Trophoblast cell (in vitro differentiated cells and primary cell): ENCODE data around the gene SF3A2.

Source experiments
- DNase-seq, 2 donors: peaks; one replicate each; pipeline ENCODE4 v3.0.0-alpha.2; 2016
- H2AFZ ChIP-seq: 2 replicates; pipeline ENCODE4 v1.6.1; 2013; ENCODE audit warnings: low read length, moderate library complexity, mild to moderate bottlenecking; ENCODE audit not compliant: insufficient read depth, poor library complexity
- H2AK5ac ChIP-seq: 2 replicates; pipeline ENCODE4 v1.6.1; 2013; ENCODE audit warnings: mild to moderate bottlenecking, low read length
- H2BK120ac ChIP-seq: 2 replicates; pipeline ENCODE4 v1.6.1; 2013; ENCODE audit warnings: low read length, mild to moderate bottlenecking, moderate library complexity; ENCODE audit not compliant: insufficient read depth, poor library complexity
- H2BK12ac ChIP-seq: 2 replicates; pipeline ENCODE4 v1.6.1; 2013; ENCODE audit warnings: mild to moderate bottlenecking, low read length, moderate library complexity
- H2BK5ac ChIP-seq: 2 replicates; pipeline ENCODE4 v1.6.1; 2013; ENCODE audit warnings: low read length, low read depth, moderate library complexity, mild to moderate bottlenecking; ENCODE audit not compliant: poor library complexity
- H3K14ac ChIP-seq: 2 replicates; pipeline ENCODE4 v1.6.1; 2013; ENCODE audit warnings: mild to moderate bottlenecking, low read length
- H3K18ac ChIP-seq: 2 replicates; pipeline ENCODE4 v1.6.1; 2013; ENCODE audit warnings: mild to moderate bottlenecking, low read length
- H3K23ac ChIP-seq: 2 replicates; pipeline ENCODE4 v1.6.1; 2013; ENCODE audit warnings: low read length
- H3K27ac ChIP-seq: 2 replicates; pipeline ENCODE4 v1.5.1; 2013; ENCODE audit warnings: low read depth, mild to moderate bottlenecking, inconsistent platforms, low read length, moderate library complexity
- H3K27me3 ChIP-seq: 2 replicates; pipeline ENCODE4 v1.6.1; 2013; ENCODE audit warnings: inconsistent platforms, mild to moderate bottlenecking, low read length, moderate library complexity; ENCODE audit not compliant: insufficient read depth
- H3K36me3 ChIP-seq, 2 experiments: 1 replicate in 1 of 2; 2 replicates in 1 of 2; pipeline ENCODE4 v1.6.1; 2013; ENCODE audit warnings: low read length in 2 of 2, mild to moderate bottlenecking in 2 of 2, moderate library complexity in 1 of 2; ENCODE audit not compliant: insufficient read depth in 2 of 2, control insufficient read depth in 1 of 2
- H3K4ac ChIP-seq: 2 replicates; pipeline ENCODE4 v1.6.1; 2013; ENCODE audit warnings: low read depth, mild to moderate bottlenecking, low read length, moderate library complexity
- H3K4me1 ChIP-seq, 2 experiments: 1 replicate in 1 of 2; 2 replicates in 1 of 2; pipeline ENCODE4 v1.6.1; 2013; ENCODE audit warnings: low read length in 2 of 2, mild to moderate bottlenecking in 2 of 2, moderate library complexity in 1 of 2; ENCODE audit not compliant: insufficient read depth in 2 of 2, control insufficient read depth in 1 of 2
- H3K4me2 ChIP-seq: 2 replicates; pipeline ENCODE4 v1.6.1; 2013; ENCODE audit warnings: inconsistent platforms, mild to moderate bottlenecking, low read length, moderate library complexity
- H3K4me3 ChIP-seq: 2 replicates; pipeline ENCODE4 v1.5.1; 2013; ENCODE audit warnings: mild to moderate bottlenecking, low read depth, low read length, inconsistent platforms
- H3K79me1 ChIP-seq: one replicate; pipeline ENCODE4 v1.6.1; 2013; ENCODE audit warnings: low read length
- H3K79me2 ChIP-seq: 2 replicates; pipeline ENCODE4 v1.6.1; 2013; ENCODE audit warnings: low read length, mild to moderate bottlenecking; ENCODE audit not compliant: control insufficient read depth, insufficient read depth, poor library complexity
- H3K9ac ChIP-seq: 2 replicates; pipeline ENCODE4 v1.6.1; 2013; ENCODE audit warnings: mild to moderate bottlenecking, low read length
- H3K9me3 ChIP-seq: 2 replicates; pipeline ENCODE4 v1.6.1; 2013; ENCODE audit warnings: low read depth, mild to moderate bottlenecking, control low read depth, inconsistent platforms, low read length; ENCODE audit not compliant: insufficient read depth
- H4K12ac ChIP-seq: 2 replicates; pipeline ENCODE4 v1.6.1; 2013; ENCODE audit warnings: low read depth, mild to moderate bottlenecking, low read length, moderate library complexity
- H4K8ac ChIP-seq: 2 replicates; pipeline ENCODE4 v1.6.1; 2013; ENCODE audit warnings: low read depth, mild to moderate bottlenecking, low read length, moderate library complexity
- H4K91ac ChIP-seq: one replicate; pipeline ENCODE4 v1.6.1; 2013; ENCODE audit warnings: low read depth, mild to moderate bottlenecking, low read length, moderate library complexity
- WGBS: extraction: QIAGEN DNeasy Blood & Tissue Kit; methylation state at CpG from one replicate; pipeline ENCODE4 v1.1.7; 2013; ENCODE audit warnings: missing lambda C conversion rate; ENCODE audit not compliant: insufficient read length, insufficient coverage; ENCODE audit errors: extremely low coverage; 5-methylcytosine and 5-hydroxymethylcytosine counted together

SF3A2 gene

DNA sequence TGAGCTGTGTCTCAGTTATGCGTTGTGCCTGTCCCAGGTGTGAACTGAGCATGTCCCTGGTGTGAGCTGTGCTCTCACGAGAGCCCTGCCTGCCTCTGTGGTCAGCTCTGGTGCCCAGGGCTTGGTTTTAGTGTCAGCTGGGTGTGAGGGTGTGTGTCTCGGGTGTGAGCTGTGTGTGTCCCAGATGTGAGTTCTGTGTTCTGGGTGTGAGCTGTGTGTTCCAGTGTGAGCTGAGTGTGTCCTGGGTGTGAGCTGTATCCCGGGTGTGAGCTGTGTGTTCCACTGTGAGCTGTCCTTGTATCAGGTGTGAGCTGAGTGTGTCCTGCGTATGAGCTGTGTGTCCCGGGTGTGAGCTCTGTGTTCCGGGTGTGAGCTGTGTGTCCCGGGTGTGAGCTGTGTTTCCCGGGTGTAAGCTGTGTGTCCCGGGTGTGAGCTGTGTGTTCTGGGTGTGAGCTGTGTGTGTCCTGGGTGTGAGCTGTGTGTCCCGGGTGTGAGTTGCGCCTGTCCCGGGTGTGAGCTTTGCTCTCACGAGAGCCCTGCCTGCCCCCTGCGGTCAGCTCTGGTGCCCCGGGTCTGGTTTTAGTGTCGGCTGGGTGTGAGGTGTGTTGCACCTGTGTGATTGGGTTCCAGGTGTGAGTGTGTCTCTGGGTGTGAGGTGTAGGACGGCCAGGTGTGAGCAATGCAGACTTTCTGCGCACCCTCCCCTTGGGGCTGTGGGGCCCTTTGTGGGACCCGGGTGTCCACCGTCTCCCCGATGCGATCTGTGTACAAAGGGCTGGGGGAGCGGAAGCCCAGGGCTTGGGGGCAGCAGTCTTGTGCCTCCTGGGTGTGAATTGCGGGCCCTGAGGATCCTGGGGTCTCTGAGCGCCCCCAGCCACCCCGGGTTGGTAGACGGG, 52.4 kb downstream of the SF3A2 start:
- no peak overlapping the region for H2BK120ac ChIP-seq
- H3K14ac ChIP-seq = no peak overlapping the region
- peaks cover 9 to 20% of the 10 kb centered on the region in 2 experiments for H3K4me1 ChIP-seq
- DNase-seq = no peak
- H2AK5ac ChIP-seq = no peak overlapping the region
- H3K4me2 ChIP-seq = no peak overlapping the region
- H3K79me1 ChIP-seq = no peaks in the 10 kb centered on the region
- H3K4me3 ChIP-seq = no peak overlapping the region
- no peak overlapping the region for H3K4ac ChIP-seq
- H3K18ac ChIP-seq = no peak overlapping the region
- no peak overlapping the region for H4K8ac ChIP-seq
- H3K79me2 ChIP-seq = no peaks in the 10 kb centered on the region
- peaks cover 24% of the 10 kb centered on the region for H3K9me3 ChIP-seq
- no peak overlapping the region for H3K9ac ChIP-seq
- no peak overlapping the region for H3K27ac ChIP-seq
- no peaks in the 10 kb centered on the region for H3K36me3 ChIP-seq
- H4K91ac ChIP-seq = no peak overlapping the region
- H2AFZ ChIP-seq = no peak overlapping the region
- no peak overlapping the region for H2BK12ac ChIP-seq
- H3K23ac ChIP-seq = no peak overlapping the region
- WGBS = no CpG with 5 or more reads among the region's 28 CpGs
- H3K27me3 ChIP-seq = peaks cover 49% of the 10 kb centered on the region
- H2BK5ac ChIP-seq = no peak overlapping the region
- no peak overlapping the region for H4K12ac ChIP-seq

- Histone ChIP-seq H2AK5ac (no peak overlapping the region), H3K23ac (no peak overlapping the region), H3K4me1 (peaks cover 9 to 20% of the 10 kb centered on the region in 2 experiments), H4K91ac (no peak overlapping the region), H3K36me3 (no peaks in the 10 kb centered on the region), H3K27me3 (peaks cover 49% of the 10 kb centered on the region), H2AFZ (no peak overlapping the region), H3K4me3 (no peak overlapping the region), H2BK12ac (no peak overlapping the region), H2BK120ac (no peak overlapping the region), H3K9ac (no peak overlapping the region), H3K4ac (no peak overlapping the region), H4K8ac (no peak overlapping the region), H3K4me2 (peak overlapping the region; percentile 57), H4K12ac (no peak overlapping the region), H2BK5ac (no peak overlapping the region), H3K18ac (no peak overlapping the region), H3K9me3 (peaks cover 24% of the 10 kb centered on the region), H3K14ac (no peak overlapping the region), H3K79me2 (no peaks in the 10 kb centered on the region), H3K79me1 (no peaks in the 10 kb centered on the region), H3K27ac (no peak overlapping the region)
- DNase-seq = peak in 1 of 2 donors; percentile 26
- no CpG with 5 or more reads among the region's 74 CpGs for WGBS
These were observed 53.3 kb downstream of the SF3A2 start for GRCh38 chr19:2289714-2290435.

- WGBS = no CpG with 5 or more reads among the region's 82 CpGs
- Histone ChIP-seq H3K4me3 (peak overlapping the region; percentile 3), H3K79me1 (no peaks in the 10 kb centered on the region)
These were observed 54.0 kb downstream of the SF3A2 start for GRCh38 chr19:2290441-2291184.

DNA sequence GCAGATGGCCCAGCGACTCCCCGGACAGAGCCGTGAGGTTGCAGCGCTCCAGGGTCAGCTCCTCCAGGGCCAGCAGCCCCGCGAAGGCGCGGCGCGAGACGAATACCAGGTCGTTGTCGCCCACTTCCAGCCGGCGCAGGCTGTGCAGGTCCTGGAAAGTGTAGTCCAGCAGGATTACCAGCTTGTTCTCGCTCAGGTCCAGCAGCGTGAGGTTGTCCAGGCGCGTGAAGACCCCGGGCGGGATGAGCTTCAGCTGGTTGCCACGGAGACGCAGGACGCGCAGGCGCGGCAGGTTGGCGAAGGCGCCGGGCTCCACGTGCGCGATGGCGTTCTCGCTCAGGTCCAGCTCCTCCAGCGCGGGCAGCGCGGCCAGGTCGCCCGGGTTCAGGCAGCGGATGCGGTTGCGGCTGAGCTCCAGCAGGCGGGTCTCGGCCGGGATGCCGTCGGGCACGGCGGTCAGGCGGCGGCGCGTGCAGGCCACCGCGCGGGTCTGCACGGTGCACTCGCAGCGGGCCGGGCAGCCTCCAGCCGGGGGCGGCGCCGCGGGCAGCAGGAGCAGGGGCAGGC, 54.6 kb downstream of the SF3A2 start:
- Histone ChIP-seq H3K4me2 (peak overlapping the region; percentile 57), H3K36me3 (no peaks in the 10 kb centered on the region), H3K9ac (no peak overlapping the region), H3K4me1 (peaks cover 9 to 20% of the 10 kb centered on the region in 2 experiments), H3K23ac (no peak overlapping the region), H3K79me2 (no peaks in the 10 kb centered on the region), H3K14ac (no peak overlapping the region), H3K27me3 (peaks cover 49% of the 10 kb centered on the region), H2AK5ac (no peak overlapping the region), H3K4ac (no peak overlapping the region), H2BK12ac (no peak overlapping the region), H3K27ac (no peak overlapping the region), H2AFZ (no peak overlapping the region), H3K9me3 (peaks cover 24% of the 10 kb centered on the region), H4K12ac (no peak overlapping the region), H4K8ac (no peak overlapping the region), H4K91ac (no peak overlapping the region), H3K79me1 (no peaks in the 10 kb centered on the region), H2BK120ac (no peak overlapping the region), H2BK5ac (no peak overlapping the region), H3K18ac (no peak overlapping the region), H3K4me3 (no peak overlapping the region)
- no CpG with 5 or more reads among the region's 67 CpGs for whole genome bisulfite sequencing
- peak in 1 of 2 donors; percentile 51 for DNase-seq

More at GRCh38 chr19:2290441-2291184, 54.0 kb downstream of the SF3A2 start:
- no peak overlapping the region for H3K4ac ChIP-seq
- peaks cover 24% of the 10 kb centered on the region for H3K9me3 ChIP-seq
- no peak overlapping the region for H4K12ac ChIP-seq
- H2BK120ac ChIP-seq = no peak overlapping the region
- no peaks in the 10 kb centered on the region for H3K79me2 ChIP-seq
- no peak overlapping the region for H3K27ac ChIP-seq
- H3K23ac ChIP-seq = no peak overlapping the region
- no peak overlapping the region for H3K14ac ChIP-seq
- H2BK12ac ChIP-seq = no peak overlapping the region
- peak in 1 of 2 donors; percentile 59 for DNase-seq
- no peak overlapping the region for H2AK5ac ChIP-seq
- no peak overlapping the region for H3K9ac ChIP-seq
- H2AFZ ChIP-seq = no peak overlapping the region
- no peak overlapping the region for H2BK5ac ChIP-seq
- H3K27me3 ChIP-seq = peaks cover 49% of the 10 kb centered on the region
- no peak overlapping the region for H4K8ac ChIP-seq
- no peaks in the 10 kb centered on the region for H3K36me3 ChIP-seq
- no peak overlapping the region for H3K18ac ChIP-seq
- peaks cover 9 to 20% of the 10 kb centered on the region in 2 experiments for H3K4me1 ChIP-seq
- no peak overlapping the region for H4K91ac ChIP-seq
- H3K4me2 ChIP-seq = peak overlapping the region; percentile 57
